ENCODE measurements around the gene TENM3. TPM values are rescaled to one million over a fixed set of nuclear protein-coding genes. Genes with fewer than 3 reads are reported as not detected.

Gene TENM3
- total and polyA plus RNA-seq, 2 of the 8 experiments (the other 6 are each of a cell fraction or from before 2014, with no cell fraction given), result 36.9 to 69.3 TPM

GRCh38 chr4:182502064-182502463, 258.9 kb downstream of the TENM3 start (continued):
- TF ChIP-seq TEAD4 (IDR thresholded peaks at IDR 0.05; ENCODE audit: low read depth, low read length) (no peak), POU5F1 (IDR thresholded peaks at IDR 0.05; ENCODE audit: low read depth, low read length) (no peak), SRF (IDR thresholded peaks at IDR 0.05; ENCODE audit: low read depth, low read length) (no peak), ATF2 (IDR thresholded peaks at IDR 0.05; ENCODE audit: low read length) (no peak), JUN (IDR thresholded peaks at IDR 0.05; ENCODE audit: low read depth, low read length) (no peak), CHD7 (IDR thresholded peaks at IDR 0.05; ENCODE audit: insufficient replicate concordance, low read length) (no peak), TAF7 (optimal IDR thresholded peaks at IDR 0.05; ENCODE audit: borderline replicate concordance, low read depth, low read length) (no peak), ASH2L (IDR thresholded peaks at IDR 0.05; ENCODE audit: low read length) (no peak), SIN3A (conservative IDR thresholded peaks at IDR 0.05 in 1 of 2, IDR thresholded peaks at IDR 0.05 in 1 of 2; ENCODE audit: low read depth in 1 of 2, low read length in 2 of 2) (no peak), KDM5A (IDR thresholded peaks at IDR 0.05; ENCODE audit: low read length) (no peak), BACH1 (IDR thresholded peaks at IDR 0.05; ENCODE audit: low read length) (no peak)
